Cardiac muscle cell (in vitro differentiated cells and primary cell): ENCODE measurements around the gene PDS5B. TPM values are rescaled to one million over a fixed set of nuclear protein-coding genes. Genes with fewer than 3 reads are reported as not detected.

Experiments used
- DNase-seq, 2 donors: peaks; one replicate each; pipeline versions ENCODE4 v3.0.0 to v3.0.0-alpha.2; 2010 to 2017; ENCODE audit warnings: low read depth in 1 of 2, low spot score in 1 of 2
- H3K27ac ChIP-seq: fragments of 200-600 bp; sonication (generic); 2 replicates; pipeline ENCODE4 v1.5.1; 2016
- H3K27me3 ChIP-seq: fragments of 200-600 bp; sonication (generic); 2 replicates; pipeline ENCODE4 v1.6.0; 2016; ENCODE audit warnings: control low read depth
- H3K36me3 ChIP-seq: fragments of 200-600 bp; sonication (generic); 2 replicates; pipeline ENCODE4 v1.5.1; 2016; ENCODE audit warnings: control low read depth
- H3K4me1 ChIP-seq: fragments of 200-600 bp; sonication (generic); 2 replicates; pipeline ENCODE4 v1.8.1; 2017; ENCODE audit warnings: low read depth, mild to moderate bottlenecking, mixed run types
- H3K4me3 ChIP-seq: fragments of 200-600 bp; sonication (generic); 2 replicates; pipeline ENCODE4 v1.5.1; 2016; ENCODE audit warnings: mild to moderate bottlenecking
- H3K9me3 ChIP-seq: fragments of 200-600 bp; sonication (generic); 2 replicates; pipeline ENCODE4 v1.5.1; 2017; ENCODE audit warnings: low read depth, mild to moderate bottlenecking, control low read depth
- polyA plus RNA-seq: library from polyadenylated mRNA; unstranded; fragments of >200 nt; fragmentation: Nextera tagmentation; extraction: Ambion mirVana; gene quantifications from 2 replicates; pipeline ENCODE4 v1.2.1, GENCODE V29; 2016
- total RNA-seq: library from RNA; depleted of rRNA; stranded (reverse); fragments of >200 nt; gene quantifications from 2 replicates; pipeline ENCODE4 v1.2.3, GENCODE V29; 2016
- TF ChIP-seq, protein P1 (sequence below): IDR thresholded peaks from 2 replicates; pipeline ENCODE4 v1.5.1; 2012; ENCODE audit warnings: low read depth, mild to moderate bottlenecking, low read length

The PDS5B gene
- total and polyA plus RNA-seq, 2 experiments from 2014 or later, result 18.4 to 26.2 TPM

DNA sequence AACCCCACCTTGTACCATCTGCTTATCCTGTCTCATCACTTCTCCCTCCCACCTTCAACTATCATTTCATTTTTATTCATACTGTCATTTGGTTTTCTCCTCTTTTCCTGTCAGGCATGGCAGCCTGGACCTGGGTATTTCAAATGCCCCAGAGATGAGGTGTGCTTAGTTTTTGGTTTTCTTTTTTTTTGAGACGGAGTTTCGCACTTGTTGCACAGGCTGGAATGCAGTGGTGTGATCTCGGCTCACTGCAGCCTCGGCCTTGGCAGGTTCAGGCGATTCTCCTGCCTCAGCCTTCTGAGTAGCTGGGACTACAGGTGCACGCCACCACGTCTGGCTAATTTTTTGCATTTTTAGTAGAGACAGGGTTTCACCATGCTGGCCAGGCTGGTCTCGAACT, 5.8 kb downstream of the PDS5B start:
- no peaks in the 10 kb centered on the region for H3K36me3 ChIP-seq
- H3K27me3 ChIP-seq, result no peaks in the 10 kb centered on the region
- no peak for DNase-seq
- no peak overlapping the region for H3K4me3 ChIP-seq
- no peaks in the 10 kb centered on the region for H3K9me3 ChIP-seq
- TF ChIP-seq, protein P1, sequence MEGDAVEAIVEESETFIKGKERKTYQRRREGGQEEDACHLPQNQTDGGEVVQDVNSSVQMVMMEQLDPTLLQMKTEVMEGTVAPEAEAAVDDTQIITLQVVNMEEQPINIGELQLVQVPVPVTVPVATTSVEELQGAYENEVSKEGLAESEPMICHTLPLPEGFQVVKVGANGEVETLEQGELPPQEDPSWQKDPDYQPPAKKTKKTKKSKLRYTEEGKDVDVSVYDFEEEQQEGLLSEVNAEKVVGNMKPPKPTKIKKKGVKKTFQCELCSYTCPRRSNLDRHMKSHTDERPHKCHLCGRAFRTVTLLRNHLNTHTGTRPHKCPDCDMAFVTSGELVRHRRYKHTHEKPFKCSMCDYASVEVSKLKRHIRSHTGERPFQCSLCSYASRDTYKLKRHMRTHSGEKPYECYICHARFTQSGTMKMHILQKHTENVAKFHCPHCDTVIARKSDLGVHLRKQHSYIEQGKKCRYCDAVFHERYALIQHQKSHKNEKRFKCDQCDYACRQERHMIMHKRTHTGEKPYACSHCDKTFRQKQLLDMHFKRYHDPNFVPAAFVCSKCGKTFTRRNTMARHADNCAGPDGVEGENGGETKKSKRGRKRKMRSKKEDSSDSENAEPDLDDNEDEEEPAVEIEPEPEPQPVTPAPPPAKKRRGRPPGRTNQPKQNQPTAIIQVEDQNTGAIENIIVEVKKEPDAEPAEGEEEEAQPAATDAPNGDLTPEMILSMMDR, result no peak
- H3K27ac ChIP-seq, result no peak overlapping the region
- peaks cover 18% of the 10 kb centered on the region for H3K4me1 ChIP-seq

DNA sequence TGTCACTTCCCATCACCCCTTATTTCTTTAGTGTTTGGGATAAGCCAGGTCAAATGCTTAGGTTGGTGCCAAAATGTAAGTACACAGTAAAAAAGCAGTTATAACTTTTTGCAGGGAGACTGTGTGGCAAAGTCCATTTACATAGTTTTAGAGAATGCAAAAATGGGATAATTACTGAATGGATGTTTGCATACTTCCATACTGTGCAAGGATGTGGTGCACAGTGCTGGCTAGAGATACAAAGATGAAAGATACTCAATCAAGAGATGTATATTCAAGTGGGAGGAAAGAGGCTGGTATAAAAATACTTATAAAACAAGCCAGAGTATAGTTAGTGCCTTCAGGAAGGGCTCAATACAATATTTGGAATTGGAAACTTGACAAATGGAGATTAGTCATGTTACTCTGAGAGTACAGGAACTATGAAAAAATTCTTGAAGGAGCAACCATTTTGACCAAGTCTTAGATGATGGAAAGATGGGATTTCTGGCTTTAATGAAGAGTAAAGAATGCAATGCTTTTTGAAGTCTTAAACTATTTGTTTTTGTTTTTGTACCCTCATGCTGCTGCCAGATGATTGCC, 8.0 kb downstream of the PDS5B start:
- Histone ChIP-seq H3K4me1 (peaks cover 5% of the 10 kb centered on the region), H3K9me3 (no peaks in the 10 kb centered on the region), H3K4me3 (no peak overlapping the region), H3K27ac (no peak overlapping the region), H3K36me3 (no peaks in the 10 kb centered on the region), H3K27me3 (no peaks in the 10 kb centered on the region)
- DNase-seq, result peak in 1 of 2 donors; percentile 25
- TF ChIP-seq, protein P1, result no peak

DNA sequence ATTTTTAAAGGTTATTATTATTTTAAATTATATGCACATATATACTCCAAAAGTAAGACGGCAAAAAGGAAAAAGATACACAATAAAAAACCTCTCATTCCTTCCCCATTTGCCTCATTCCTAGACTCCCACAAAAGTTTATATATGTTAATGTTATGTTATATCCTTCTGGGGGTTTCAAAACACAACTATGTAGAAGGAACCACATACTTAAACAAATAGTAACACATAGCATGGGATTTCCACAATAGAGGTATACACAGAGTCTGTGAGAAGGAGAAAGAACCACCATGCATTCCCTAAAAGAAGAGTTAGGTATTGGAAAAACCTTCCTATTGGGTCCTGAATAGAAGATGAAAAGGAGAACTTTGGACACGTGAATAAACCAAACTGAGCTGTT, 9.1 kb downstream of the PDS5B start:
- TF ChIP-seq, protein P1, result no peak
- Histone ChIP-seq H3K27ac (no peak overlapping the region), H3K27me3 (no peaks in the 10 kb centered on the region), H3K4me1 (no peaks in the 10 kb centered on the region), H3K9me3 (no peaks in the 10 kb centered on the region), H3K36me3 (no peaks in the 10 kb centered on the region), H3K4me3 (no peak overlapping the region)
- DNase-seq, result no peak

DNA sequence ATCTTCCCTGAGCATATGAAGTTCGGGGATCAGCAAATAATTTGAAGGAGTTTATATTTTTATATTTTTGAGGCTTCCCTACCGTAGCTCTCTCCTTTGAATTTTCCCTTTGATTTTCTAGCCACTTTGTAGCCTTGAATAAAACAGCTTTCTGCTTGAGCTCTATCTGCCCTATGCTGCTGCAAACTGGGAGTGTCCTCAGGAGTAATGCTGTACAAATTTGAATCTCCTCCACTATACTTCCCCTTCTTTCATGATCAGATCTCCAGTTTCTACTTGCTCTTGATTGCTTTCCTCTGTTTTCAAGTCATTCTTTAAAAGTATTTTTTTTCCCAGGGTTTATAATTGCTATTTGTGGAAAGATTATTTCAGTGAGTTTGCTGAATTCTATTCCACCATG, 14.6 kb downstream of the PDS5B start:
- no peak overlapping the region for H3K4me3 ChIP-seq
- DNase-seq, result no peak
- H3K27ac ChIP-seq, result peak overlapping the region; percentile 19
- TF ChIP-seq, protein P1, result no peak
- H3K9me3 ChIP-seq, result no peaks in the 10 kb centered on the region
- peaks cover 7% of the 10 kb centered on the region for H3K4me1 ChIP-seq
- no peaks in the 10 kb centered on the region for H3K27me3 ChIP-seq
- no peaks in the 10 kb centered on the region for H3K36me3 ChIP-seq

DNA sequence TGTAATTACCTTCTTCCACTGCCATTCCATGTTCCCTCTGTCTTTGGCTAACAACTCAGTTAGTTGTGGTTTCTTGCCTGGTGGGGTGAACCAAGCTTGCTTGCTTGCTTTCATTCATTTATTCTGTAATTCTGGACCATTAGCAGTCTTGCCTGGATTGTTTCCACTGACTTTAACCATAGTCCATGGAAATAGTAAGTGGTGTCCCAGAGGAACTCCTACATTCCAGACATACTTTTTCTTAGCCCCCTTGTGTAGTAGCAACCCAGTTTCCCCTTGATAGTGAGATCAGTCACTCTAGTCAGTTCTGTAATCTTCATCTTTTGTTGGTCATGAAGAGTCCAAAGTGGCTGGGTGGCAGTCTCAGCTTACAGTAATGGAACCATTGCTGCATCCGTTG, 23.2 kb downstream of the PDS5B start:
- no peaks in the 10 kb centered on the region for H3K27me3 ChIP-seq
- peaks cover 3% of the 10 kb centered on the region for H3K4me1 ChIP-seq
- TF ChIP-seq, protein P1, result no peak
- H3K36me3 ChIP-seq, result no peaks in the 10 kb centered on the region
- H3K27ac ChIP-seq, result no peak overlapping the region
- DNase-seq, result peak in 1 of 2 donors; percentile 29
- no peak overlapping the region for H3K4me3 ChIP-seq
- no peaks in the 10 kb centered on the region for H3K9me3 ChIP-seq
